A673 (cell line): ENCODE measurements around the gene HBQ1.

Experiments used
- EZH2 ChIP-seq: fragments of 200-600 bp; sonication (generic); IDR thresholded peaks from 2 replicates; pipeline ENCODE4 v1.6.1; 2017; ENCODE audit warnings: borderline replicate concordance, low read depth, mild to moderate bottlenecking, mixed read lengths, antibody characterized with exemption, low read length; ENCODE audit not compliant: poor library complexity, severe bottlenecking
- TF ChIP-seq, protein P1 (sequence below): fragments of 300-800, 200-600 bp; sonication (generic); conservative IDR thresholded peaks from 2 replicates; pipeline ENCODE4 v1.5.1; 2017; ENCODE audit warnings: low read depth, mild to moderate bottlenecking, antibody characterized with exemption, low read length, moderate library complexity, mixed read lengths

DNA sequence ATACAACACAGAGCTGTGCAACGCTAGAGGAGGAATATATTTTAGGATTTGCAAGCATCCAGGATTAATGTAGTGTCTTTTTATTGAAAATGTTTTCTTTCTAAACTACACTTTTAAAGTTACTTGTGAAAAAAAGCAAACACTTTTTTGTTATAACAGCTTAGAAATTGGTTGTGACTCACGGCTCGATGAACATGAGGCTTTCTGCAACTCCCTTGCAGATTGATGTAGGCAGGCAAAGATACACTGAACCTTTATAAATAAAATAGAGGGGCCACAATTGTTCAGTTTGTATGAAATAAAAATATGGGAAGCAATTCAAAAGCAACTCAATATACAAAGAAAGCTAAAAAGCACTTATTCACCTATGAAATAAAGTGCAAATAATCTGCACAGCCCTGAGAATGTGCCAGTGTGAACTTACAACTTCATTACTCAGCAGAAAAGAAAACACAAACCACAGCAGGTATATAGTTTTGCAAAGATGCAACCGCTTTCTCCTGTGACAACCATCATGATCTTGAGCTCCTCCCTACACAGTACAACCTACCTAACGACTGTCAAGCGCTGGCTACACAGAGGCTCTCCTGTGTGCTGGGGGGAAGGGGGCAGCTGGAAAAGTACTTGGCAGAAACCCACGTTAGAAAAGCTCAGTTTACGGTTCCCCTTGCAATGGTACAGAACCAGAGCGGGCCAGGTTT lies 48.0 kb downstream of the HBQ1 start:
- TF ChIP-seq, protein P1, sequence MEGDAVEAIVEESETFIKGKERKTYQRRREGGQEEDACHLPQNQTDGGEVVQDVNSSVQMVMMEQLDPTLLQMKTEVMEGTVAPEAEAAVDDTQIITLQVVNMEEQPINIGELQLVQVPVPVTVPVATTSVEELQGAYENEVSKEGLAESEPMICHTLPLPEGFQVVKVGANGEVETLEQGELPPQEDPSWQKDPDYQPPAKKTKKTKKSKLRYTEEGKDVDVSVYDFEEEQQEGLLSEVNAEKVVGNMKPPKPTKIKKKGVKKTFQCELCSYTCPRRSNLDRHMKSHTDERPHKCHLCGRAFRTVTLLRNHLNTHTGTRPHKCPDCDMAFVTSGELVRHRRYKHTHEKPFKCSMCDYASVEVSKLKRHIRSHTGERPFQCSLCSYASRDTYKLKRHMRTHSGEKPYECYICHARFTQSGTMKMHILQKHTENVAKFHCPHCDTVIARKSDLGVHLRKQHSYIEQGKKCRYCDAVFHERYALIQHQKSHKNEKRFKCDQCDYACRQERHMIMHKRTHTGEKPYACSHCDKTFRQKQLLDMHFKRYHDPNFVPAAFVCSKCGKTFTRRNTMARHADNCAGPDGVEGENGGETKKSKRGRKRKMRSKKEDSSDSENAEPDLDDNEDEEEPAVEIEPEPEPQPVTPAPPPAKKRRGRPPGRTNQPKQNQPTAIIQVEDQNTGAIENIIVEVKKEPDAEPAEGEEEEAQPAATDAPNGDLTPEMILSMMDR, result no peak
- no peak for TF ChIP-seq EZH2
